Measurements from ENCODE around the gene COL25A1.
"Not testable (repeated sequence)": the region's sequence is repeated elsewhere in the genome, so short reads cannot be mapped to it uniquely, and the experiment has no call there.

The COL25A1 gene

GRCh38 chr4:109003964-109004363 is 298.5 kb downstream of the COL25A1 start:
- Histone ChIP-seq H3K27ac (ENCODE audit: low read length) (no peak overlapping the region), H3K9me3 (ENCODE audit: control insufficient read depth, low read depth, low read length) (no peaks in the 10 kb centered on the region), H3K4me3 (ENCODE audit: low read length) (no peak overlapping the region), H3K9ac (ENCODE audit: low read length) (no peak overlapping the region), H3K27me3 (ENCODE audit: control insufficient read depth, insufficient read depth, low read length) (no peaks in the 10 kb centered on the region), H3K4me1 (ENCODE audit: control insufficient read depth, low read depth, low read length) (peaks cover 15% of the 10 kb centered on the region), H3K36me3 (ENCODE audit: control insufficient read depth, low read depth, low read length) (no peaks in the 10 kb centered on the region)

DNA sequence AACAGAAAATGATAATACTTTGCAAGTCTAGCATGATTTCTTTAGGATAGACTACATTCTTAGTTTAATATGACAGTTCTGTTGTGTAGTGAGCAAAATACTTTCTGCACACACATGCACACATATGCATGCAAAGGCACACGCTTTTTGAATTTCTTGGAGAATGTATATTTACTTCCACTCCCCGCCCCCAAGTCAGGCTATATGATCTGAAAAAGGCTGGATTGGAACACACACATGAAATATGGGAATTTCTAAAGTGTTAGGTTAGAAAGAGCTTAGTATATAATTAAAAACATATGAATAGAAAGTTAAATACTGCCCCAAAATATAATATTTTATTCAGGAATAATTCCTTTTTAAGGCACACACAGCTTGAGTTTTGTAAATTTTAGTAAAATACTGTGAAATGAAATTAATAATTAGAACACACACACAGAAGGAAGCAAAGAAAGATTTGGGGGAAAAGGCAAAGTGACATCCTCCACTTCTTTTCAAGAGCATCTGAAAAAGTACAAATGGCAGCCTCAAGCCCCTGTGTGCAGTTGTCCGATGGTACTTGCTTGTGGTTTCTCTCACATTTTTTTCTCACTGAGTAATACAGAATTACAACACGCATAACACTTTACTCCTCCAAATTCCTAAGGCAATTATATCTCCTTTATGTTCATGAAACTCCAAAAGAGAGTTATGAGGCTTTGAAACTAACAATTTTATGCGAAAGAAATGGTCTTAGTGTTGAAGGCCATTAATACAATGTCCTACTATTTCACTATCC is 310.7 kb downstream of the COL25A1 start:
- Histone ChIP-seq H3K9ac (ENCODE audit: low read length) (no peak overlapping the region), H3K9me3 (ENCODE audit: control insufficient read depth, low read depth, low read length) (no peaks in the 10 kb centered on the region), H3K27ac (ENCODE audit: low read length) (no peak overlapping the region), H3K27me3 (ENCODE audit: control insufficient read depth, insufficient read depth, low read length) (no peaks in the 10 kb centered on the region), H3K36me3 (ENCODE audit: control insufficient read depth, low read depth, low read length) (no peaks in the 10 kb centered on the region), H3K4me1 (ENCODE audit: control insufficient read depth, low read depth, low read length) (no peaks in the 10 kb centered on the region), H3K4me3 (ENCODE audit: low read length) (no peak overlapping the region)

- Histone ChIP-seq H3K9ac (ENCODE audit: low read length) (no peak overlapping the region), H3K27me3 (ENCODE audit: control insufficient read depth, insufficient read depth, low read length) (no peaks in the 10 kb centered on the region), H3K4me1 (ENCODE audit: control insufficient read depth, low read depth, low read length) (no peaks in the 10 kb centered on the region), H3K9me3 (ENCODE audit: control insufficient read depth, low read depth, low read length) (no peaks in the 10 kb centered on the region), H3K27ac (ENCODE audit: low read length) (no peak overlapping the region), H3K4me3 (ENCODE audit: low read length) (no peak overlapping the region), H3K36me3 (ENCODE audit: control insufficient read depth, low read depth, low read length) (no peaks in the 10 kb centered on the region)
Measured at GRCh38 chr4:108988464-108989195, 313.8 kb downstream of the COL25A1 start.

GRCh38 chr4:108984495-108984894 is 318.0 kb downstream of the COL25A1 start:
- not testable (repeated sequence) for H3K27ac ChIP-seq (ENCODE audit: low read length); H3K4me1 ChIP-seq (ENCODE audit: control insufficient read depth, low read depth, low read length); H3K9me3 ChIP-seq (ENCODE audit: control insufficient read depth, low read depth, low read length); H3K36me3 ChIP-seq (ENCODE audit: control insufficient read depth, low read depth, low read length); H3K27me3 ChIP-seq (ENCODE audit: control insufficient read depth, insufficient read depth, low read length); H3K4me3 ChIP-seq (ENCODE audit: low read length); H3K9ac ChIP-seq (ENCODE audit: low read length)

GRCh38 chr4:108982402-108983185 is 319.9 kb downstream of the COL25A1 start:
- H3K27ac ChIP-seq (ENCODE audit: low read length), result no peak overlapping the region
- no peaks in the 10 kb centered on the region for H3K36me3 ChIP-seq (ENCODE audit: control insufficient read depth, low read depth, low read length)
- H3K9ac ChIP-seq (ENCODE audit: low read length), result no peak overlapping the region
- no peaks in the 10 kb centered on the region for H3K9me3 ChIP-seq (ENCODE audit: control insufficient read depth, low read depth, low read length)
- H3K27me3 ChIP-seq (ENCODE audit: control insufficient read depth, insufficient read depth, low read length), result no peaks in the 10 kb centered on the region
- no peak overlapping the region for H3K4me3 ChIP-seq (ENCODE audit: low read length)
- no peaks in the 10 kb centered on the region for H3K4me1 ChIP-seq (ENCODE audit: control insufficient read depth, low read depth, low read length)

GRCh38 chr4:108980455-108981239 is 321.8 kb downstream of the COL25A1 start:
- Histone ChIP-seq H3K9ac (ENCODE audit: low read length) (no peak overlapping the region), H3K9me3 (ENCODE audit: control insufficient read depth, low read depth, low read length) (no peaks in the 10 kb centered on the region), H3K27me3 (ENCODE audit: control insufficient read depth, insufficient read depth, low read length) (no peaks in the 10 kb centered on the region), H3K4me1 (ENCODE audit: control insufficient read depth, low read depth, low read length) (no peaks in the 10 kb centered on the region), H3K36me3 (ENCODE audit: control insufficient read depth, low read depth, low read length) (no peaks in the 10 kb centered on the region), H3K4me3 (ENCODE audit: low read length) (no peak overlapping the region), H3K27ac (ENCODE audit: low read length) (no peak overlapping the region)

- Histone ChIP-seq H3K4me3 (ENCODE audit: low read length) (no peak overlapping the region), H3K27me3 (ENCODE audit: control insufficient read depth, insufficient read depth, low read length) (no peaks in the 10 kb centered on the region), H3K27ac (ENCODE audit: low read length) (no peak overlapping the region), H3K36me3 (ENCODE audit: control insufficient read depth, low read depth, low read length) (no peaks in the 10 kb centered on the region), H3K9ac (ENCODE audit: low read length) (no peak overlapping the region), H3K4me1 (ENCODE audit: control insufficient read depth, low read depth, low read length) (no peaks in the 10 kb centered on the region), H3K9me3 (ENCODE audit: control insufficient read depth, low read depth, low read length) (no peaks in the 10 kb centered on the region)
Measured at GRCh38 chr4:108979759-108980158, 322.7 kb downstream of the COL25A1 start.

DNA sequence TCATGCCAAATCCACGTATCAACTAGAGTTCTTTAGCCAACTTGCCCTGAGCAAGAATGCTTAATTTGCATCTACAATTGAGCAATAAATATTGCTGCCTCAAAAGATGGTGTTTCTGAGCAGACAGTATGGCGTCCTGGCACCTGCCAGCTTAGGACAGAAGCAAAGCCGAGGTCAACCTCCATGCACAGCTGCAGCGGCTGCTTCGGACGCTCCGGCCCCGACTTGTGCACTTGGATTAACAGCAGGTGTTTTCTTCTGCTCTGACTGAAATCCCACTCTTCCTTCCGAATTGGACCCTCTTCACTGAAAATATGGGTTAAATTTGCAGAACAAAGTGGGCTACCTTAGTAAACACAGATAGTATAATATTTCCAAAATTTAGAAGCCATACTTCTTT is 324.4 kb downstream of the COL25A1 start:
- H3K9me3 ChIP-seq (ENCODE audit: control insufficient read depth, low read depth, low read length), result no peaks in the 10 kb centered on the region
- no peaks in the 10 kb centered on the region for H3K27me3 ChIP-seq (ENCODE audit: control insufficient read depth, insufficient read depth, low read length)
- no peak overlapping the region for H3K27ac ChIP-seq (ENCODE audit: low read length)
- no peak overlapping the region for H3K4me3 ChIP-seq (ENCODE audit: low read length)
- H3K36me3 ChIP-seq (ENCODE audit: control insufficient read depth, low read depth, low read length), result no peaks in the 10 kb centered on the region
- H3K9ac ChIP-seq (ENCODE audit: low read length), result no peak overlapping the region
- no peaks in the 10 kb centered on the region for H3K4me1 ChIP-seq (ENCODE audit: control insufficient read depth, low read depth, low read length)

DNA sequence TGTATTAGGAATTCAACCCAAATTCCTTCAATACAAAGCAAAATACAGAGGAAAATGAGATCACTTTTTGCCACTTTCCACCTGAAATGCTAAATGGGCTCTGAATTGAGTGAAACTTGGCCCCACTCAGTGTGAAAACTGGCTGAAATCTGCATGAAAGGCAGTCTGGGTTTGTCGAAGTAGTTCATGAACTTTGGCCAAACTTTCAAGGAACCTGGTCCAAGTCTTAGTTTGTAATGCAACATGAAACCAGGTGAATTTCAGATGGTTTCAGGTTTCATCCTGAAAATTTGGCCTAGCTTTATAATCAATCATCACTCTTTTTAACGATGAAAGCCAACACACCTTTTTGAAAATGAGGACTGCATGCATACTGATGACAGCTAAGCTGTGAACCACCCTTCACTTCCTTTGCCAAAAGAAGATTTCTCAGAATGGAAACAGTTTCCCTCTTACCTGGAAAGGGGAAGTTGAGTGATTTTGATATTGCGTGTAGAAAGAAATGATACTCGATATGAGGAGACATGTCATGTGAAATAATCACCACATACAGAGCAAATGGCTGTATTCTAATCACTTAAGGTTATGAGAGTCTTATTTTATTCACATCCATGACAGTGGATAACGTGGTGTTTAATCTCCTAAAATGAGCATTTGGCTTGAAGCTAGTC is 329.7 kb downstream of the COL25A1 start:
- Histone ChIP-seq H3K27me3 (ENCODE audit: control insufficient read depth, insufficient read depth, low read length) (no peaks in the 10 kb centered on the region), H3K9ac (ENCODE audit: low read length) (no peak overlapping the region), H3K27ac (ENCODE audit: low read length) (no peak overlapping the region), H3K4me3 (ENCODE audit: low read length) (no peak overlapping the region), H3K9me3 (ENCODE audit: control insufficient read depth, low read depth, low read length) (no peaks in the 10 kb centered on the region), H3K4me1 (ENCODE audit: control insufficient read depth, low read depth, low read length) (no peaks in the 10 kb centered on the region), H3K36me3 (ENCODE audit: control insufficient read depth, low read depth, low read length) (no peaks in the 10 kb centered on the region)

- Histone ChIP-seq H3K27ac (ENCODE audit: low read length) (no peak overlapping the region), H3K27me3 (ENCODE audit: control insufficient read depth, insufficient read depth, low read length) (no peaks in the 10 kb centered on the region), H3K36me3 (ENCODE audit: control insufficient read depth, low read depth, low read length) (no peaks in the 10 kb centered on the region), H3K4me3 (ENCODE audit: low read length) (no peak overlapping the region), H3K4me1 (ENCODE audit: control insufficient read depth, low read depth, low read length) (no peaks in the 10 kb centered on the region), H3K9ac (ENCODE audit: low read length) (no peak overlapping the region), H3K9me3 (ENCODE audit: control insufficient read depth, low read depth, low read length) (no peaks in the 10 kb centered on the region)
Measured at GRCh38 chr4:108971473-108971872, 331.0 kb downstream of the COL25A1 start.
